HG03439 (cell line): Measurements from ENCODE around the gene DAB1.

Source experiments
- ATAC-seq: cut with Tn5 transposase; IDR thresholded peaks from one replicate; pipeline ENCODE4 v1.9.1; 2021; ENCODE audit warnings: mild to moderate bottlenecking, moderate library complexity; ENCODE audit not compliant: unreplicated experiment

DAB1 gene

DNA sequence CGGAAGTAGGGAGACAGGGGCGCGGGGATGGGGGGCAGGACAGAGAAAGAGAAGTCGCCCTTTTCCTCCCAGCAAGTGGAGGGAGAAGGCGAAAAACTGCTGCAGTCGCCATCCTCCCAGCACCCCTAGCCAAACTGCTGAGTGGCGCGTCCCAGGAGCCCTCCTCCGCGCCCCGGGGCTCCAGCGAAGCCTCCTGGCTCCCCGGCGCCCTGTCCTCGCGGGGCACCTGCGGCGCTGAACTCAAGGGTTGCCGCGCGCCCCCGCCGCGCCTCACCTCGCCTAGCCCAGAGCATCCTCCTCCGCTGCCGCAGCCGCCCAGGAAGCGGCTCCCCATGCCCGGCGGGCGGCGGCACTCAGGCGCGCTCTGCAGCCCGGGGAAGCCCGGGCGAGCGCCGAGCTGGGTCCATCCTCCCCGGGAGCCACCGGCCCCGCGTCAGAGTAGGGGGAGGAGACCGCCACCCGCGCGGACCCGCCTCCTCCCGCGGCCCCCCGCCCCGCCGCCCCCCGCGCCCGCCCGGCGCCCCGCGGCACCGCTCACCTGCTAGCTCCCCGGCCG lies at the start of gene DAB1:
Gene DAB1 (minus strand): TSS at position 405 of the 556 bp plus-strand sequence. CDS start 133,030 bp downstream, outside the sequence.
- no peak for ATAC-seq

DNA sequence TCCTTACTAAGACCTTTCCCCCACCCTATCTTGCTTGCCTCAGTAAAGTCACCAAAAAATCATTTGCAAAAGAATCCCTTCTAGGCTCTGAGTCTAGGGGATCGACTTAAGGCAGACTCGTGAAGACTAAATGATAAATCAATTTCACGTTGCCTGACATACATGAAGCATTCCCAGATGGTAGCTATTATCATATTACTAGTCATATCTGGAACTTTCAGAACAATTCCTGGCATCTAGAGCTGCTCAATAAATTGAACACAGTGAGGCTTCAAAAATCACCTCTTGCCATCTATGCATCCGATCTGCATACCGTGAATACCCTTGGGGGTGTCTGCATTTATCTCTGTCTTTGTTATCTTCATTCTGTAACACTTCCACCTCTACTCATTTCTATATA lies 49.6 kb upstream of the DAB1 start:
- no peak for ATAC-seq

DNA sequence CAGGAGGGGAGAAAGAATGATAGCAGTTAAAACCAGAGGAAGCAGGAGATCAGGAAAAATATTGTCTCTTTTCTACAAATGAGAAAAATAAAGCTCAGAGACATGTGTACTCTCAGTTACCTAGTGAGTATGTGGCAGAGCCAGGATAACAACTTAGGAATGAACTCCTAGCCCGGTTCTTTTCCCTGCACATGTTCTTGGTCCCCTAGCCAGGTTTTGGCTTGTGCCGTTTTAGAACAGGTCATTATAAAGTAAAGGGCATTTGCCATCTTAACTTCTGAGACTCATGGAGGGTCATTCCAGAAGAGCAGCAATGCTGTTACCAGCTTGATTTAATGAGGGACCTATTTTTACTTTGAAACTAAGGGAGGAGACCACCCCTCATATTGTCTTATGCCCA lies 48.1 kb upstream of the DAB1 start:
- no peak for ATAC-seq

GRCh38 chr1:57470036-57470435 lies 46.2 kb upstream of the DAB1 start:
- no peak for ATAC-seq

- no peak for ATAC-seq
Measured at GRCh38 chr1:57468641-57469523, 45.0 kb upstream of the DAB1 start.

DNA sequence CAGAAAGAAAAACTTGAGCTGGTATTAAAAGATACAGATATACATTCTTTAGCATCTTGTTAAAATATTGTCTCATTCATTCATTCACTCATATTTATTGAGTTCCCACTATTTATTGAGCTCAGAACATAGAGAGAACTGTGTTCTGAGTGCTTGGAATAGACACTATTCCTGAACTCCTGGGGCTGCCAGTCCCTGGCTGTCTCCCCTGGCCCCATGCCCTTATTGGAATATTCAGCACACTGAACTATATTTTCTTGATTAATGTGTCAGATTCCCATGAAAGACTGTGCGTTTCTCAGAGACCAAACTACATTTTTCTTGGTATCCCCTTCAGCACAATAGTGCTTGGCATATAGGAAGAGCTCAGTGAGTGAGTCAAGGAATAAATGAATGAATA lies 44.0 kb upstream of the DAB1 start:
- no peak for ATAC-seq

DNA sequence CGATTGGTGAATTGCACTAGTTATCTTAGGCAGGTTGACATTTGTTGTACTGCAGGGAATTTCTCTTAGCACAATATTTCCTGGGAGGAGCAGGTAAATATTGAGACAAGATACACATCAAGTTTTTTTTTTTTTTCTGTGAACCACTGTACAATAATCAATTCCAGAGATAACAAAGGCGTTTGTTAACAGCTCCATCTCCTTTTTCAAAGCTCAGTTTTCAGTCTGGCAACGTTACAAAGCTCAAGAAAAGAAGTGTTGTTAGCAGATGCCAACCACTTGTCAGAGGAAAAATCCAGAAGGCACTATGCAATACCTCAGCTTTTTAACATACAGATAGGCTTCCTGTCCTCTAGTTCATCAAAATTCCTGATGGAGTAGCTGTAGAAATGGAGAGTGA lies 40.9 kb upstream of the DAB1 start:
- ATAC-seq = no peak

- ATAC-seq = no peak
Measured at GRCh38 chr1:57463343-57463742, 39.5 kb upstream of the DAB1 start.

GRCh38 chr1:57461405-57461804 lies 37.5 kb upstream of the DAB1 start:
- ATAC-seq = no peak

GRCh38 chr1:57451516-57451915 lies 27.7 kb upstream of the DAB1 start:
- no peak for ATAC-seq

DNA sequence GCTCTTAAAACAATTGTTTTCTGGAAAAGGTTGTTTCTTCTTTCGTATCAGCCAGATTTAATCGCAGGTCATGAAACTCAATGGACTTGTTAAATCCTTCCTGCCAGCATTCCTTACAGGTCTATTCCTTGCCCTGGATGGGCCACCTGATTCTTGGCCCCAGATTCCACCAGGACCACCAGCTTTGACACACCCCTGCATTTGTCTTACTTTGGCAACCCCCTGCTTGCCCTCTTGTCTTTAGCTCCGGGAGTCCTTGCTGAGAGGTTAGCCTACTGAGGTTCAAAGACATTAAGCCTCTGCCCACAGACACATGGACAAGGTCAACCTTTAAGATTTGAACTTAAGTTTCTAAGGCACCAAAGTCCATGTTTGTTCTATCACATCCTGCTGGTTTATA lies 27.1 kb upstream of the DAB1 start:
- ATAC-seq = no peak

GRCh38 chr1:57447551-57447950 lies 23.7 kb upstream of the DAB1 start:
- ATAC-seq = no peak

GRCh38 chr1:57443004-57443403 lies 19.1 kb upstream of the DAB1 start:
- ATAC-seq = no peak

GRCh38 chr1:57440096-57440495 lies 16.2 kb upstream of the DAB1 start:
- ATAC-seq = no peak

- ATAC-seq = no peak
Measured at GRCh38 chr1:57431400-57431799, 7.5 kb upstream of the DAB1 start.

DNA sequence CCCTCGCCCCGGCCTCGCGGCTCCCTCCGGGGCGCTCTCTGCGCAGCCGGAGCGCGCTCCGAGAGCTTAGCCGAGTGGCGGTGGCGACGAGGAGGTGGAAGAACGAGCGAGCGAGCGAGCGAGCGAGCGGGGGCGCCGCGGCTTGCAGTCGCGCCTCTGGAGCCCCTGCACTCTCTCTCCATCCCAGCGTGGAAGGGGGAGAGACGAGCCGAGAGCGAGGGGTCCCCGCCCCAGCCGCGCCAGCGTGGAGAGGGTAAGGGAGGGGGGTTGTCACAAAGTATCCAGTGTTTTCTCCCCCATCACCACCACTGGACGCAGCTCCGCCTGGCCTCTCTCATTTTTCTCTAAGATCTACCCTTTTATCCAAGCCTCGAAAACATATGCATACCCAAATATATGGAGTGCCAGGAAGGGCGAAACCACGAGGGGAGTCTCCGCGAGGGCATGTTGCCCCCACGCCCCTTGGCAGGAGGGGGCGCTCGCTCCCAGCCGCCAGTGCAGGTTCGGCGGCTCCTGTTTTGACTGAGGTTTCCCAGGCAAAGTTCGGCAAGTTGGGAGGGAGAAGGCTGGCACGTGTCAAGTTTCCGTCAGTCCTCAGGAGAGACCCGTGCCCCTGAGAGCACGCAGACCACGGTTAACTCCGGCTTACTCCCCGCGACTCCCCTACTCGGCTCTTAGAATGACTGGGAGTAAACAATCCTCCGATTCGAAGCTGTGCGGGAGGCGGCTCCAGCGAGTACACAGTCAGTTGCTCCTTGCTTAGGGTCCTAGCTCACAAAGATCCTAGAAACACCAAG lies 569 bp upstream of the DAB1 start:
- ATAC-seq = no peak

DNA sequence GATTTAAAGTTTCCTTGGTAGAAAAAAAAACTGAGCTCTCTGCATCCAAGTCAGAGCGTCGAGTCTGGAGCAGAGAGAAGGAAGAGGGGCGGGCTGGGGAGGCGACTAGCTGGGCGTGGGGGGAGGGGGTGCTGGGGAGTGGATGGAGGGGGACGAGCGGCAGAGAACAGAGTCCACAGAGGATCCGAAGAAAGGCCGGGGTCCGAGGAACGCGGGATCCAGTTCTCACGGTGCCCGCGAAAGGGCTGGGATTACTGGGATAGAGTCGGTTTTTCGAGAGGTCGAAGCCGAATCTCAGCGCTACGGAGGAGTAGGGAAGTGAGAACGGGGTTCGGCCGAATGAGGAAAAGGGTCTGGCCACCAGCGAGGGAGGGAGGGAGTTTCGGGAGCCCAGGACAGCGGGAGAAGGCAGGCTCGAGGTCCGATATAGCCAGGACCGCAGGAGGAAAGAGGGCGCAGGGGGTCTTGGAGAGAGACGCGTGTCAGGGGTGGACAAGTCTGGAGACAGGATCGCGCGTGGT lies 665 bp downstream of the DAB1 start:
- ATAC-seq = no peak

- ATAC-seq = no peak
Measured at GRCh38 chr1:57422271-57423134, 1.4 kb downstream of the DAB1 start.

GRCh38 chr1:57421806-57422205 lies 2.1 kb downstream of the DAB1 start:
- ATAC-seq = no peak

- no peak for ATAC-seq
Measured at GRCh38 chr1:57420981-57421785, 2.7 kb downstream of the DAB1 start.
